Uterus (tissue), 4 donors: Measurements from ENCODE around the gene UTP14C. TPM values are rescaled to one million over a fixed set of nuclear protein-coding genes. Genes with fewer than 3 reads are reported as not detected.
"Not testable (repeated sequence)": the region's sequence is repeated elsewhere in the genome, so short reads cannot be mapped to it uniquely, and the experiment has no call there.

Experiments used
- DNase-seq, 2 donors: peaks; one replicate each; pipeline ENCODE4 v3.0.0-alpha.2; 2019 to 2020
- H3K27ac ChIP-seq, 2 donors: fragments of 200-600 bp; sonication (generic); 1 replicate in 1 of 2; 2 replicates in 1 of 2; pipeline ENCODE4 v1.5.1; 2016 to 2018
- H3K27me3 ChIP-seq, 2 donors: fragments of 200-600 bp; sonication (generic); one replicate each; pipeline ENCODE4 v1.5.1; 2018 to 2019; ENCODE audit warnings: control low read depth in 1 of 2
- H3K36me3 ChIP-seq, 2 donors: fragments of 200-600 bp; sonication (generic); one replicate each; pipeline ENCODE4 v1.5.1; 2019; ENCODE audit warnings: control low read depth in 1 of 2
- H3K4me1 ChIP-seq, 2 donors: fragments of 200-600 bp; sonication (generic); one replicate each; pipeline ENCODE4 v1.5.1; 2018 to 2019; ENCODE audit warnings: control low read depth in 1 of 2
- H3K4me3 ChIP-seq, 2 donors: fragments of 200-600 bp; sonication (generic); 1 replicate in 1 of 2; 2 replicates in 1 of 2; pipeline ENCODE4 v1.5.1; 2018 to 2019; ENCODE audit warnings: mild to moderate bottlenecking in 1 of 2
- H3K9me3 ChIP-seq, 2 donors: fragments of 200-600 bp; sonication (generic); one replicate each; pipeline ENCODE4 v1.5.1; 2019; ENCODE audit warnings: control low read depth in 1 of 2
- POLR2A ChIP-seq, 2 donors: fragments of 450-650 bp; IDR thresholded peaks; one replicate each; pipeline ENCODE4 v1.6.1; 2016; ENCODE audit warnings: antibody characterized with exemption in 2 of 2, mild to moderate bottlenecking in 1 of 2, moderate library complexity in 1 of 2
- intact Hi-C: fragments of 100-400 bp; cut with DNase I; formaldehyde crosslinking; loops from one replicate; pipeline ENCODE4 v1.15.1; 2023; ENCODE audit warnings: low total_unique reads
- total RNA-seq, 4 donors: library from RNA; depleted of rRNA in 3 of 4; stranded (reverse); fragments of >200 nt in 3 of 4; gene quantifications; one replicate each; pipeline versions ENCODE4 v1.1.0 to v1.2.4, GENCODE V29; 2014 to 2023
- TF ChIP-seq, protein P1 (sequence below), 4 experiments: fragments of 200-600 bp in 2 of 4; fragments of 450-650 bp in 2 of 4; sonication (generic) in 2 of 4; IDR thresholded peaks; one replicate each; pipeline ENCODE4 v1.5.1; 2016 to 2019; ENCODE audit warnings: antibody characterized with exemption in 4 of 4, mild to moderate bottlenecking in 2 of 4, moderate library complexity in 1 of 4
- donor health status: DM: yes; HTN: yes; CAD: no.

UTP14C gene
- total RNA-seq, 4 donors from 2014 or later, result 9.4 to 40.3 (median 16.3) TPM

DNA sequence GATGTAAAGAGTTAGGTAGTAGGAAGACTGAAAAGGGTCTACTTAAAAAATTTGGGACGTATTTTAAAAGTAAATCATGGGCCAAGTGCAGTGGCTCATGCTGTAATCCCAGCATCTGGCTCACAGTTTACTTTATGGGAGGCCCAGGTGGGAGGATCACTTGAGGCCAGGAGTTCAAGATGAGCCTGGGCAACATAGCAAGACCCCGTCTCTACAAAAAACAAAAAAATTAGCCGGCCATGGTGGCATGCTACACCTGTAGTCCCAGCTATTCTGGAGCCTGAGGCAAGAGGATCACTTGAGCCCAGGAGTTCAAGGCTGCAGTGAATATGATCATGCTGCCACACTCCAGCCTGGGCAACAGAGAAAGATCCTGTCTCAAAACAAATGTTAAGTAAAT lies 23.0 kb downstream of the UTP14C start:
- Histone ChIP-seq H3K27ac (no peak overlapping the region), H3K27me3 (no peaks in the 10 kb centered on the region), H3K9me3 (no peaks in the 10 kb centered on the region), H3K4me1 (no peaks in the 10 kb centered on the region), H3K4me3 (no peak overlapping the region), H3K36me3 (no peaks in the 10 kb centered on the region)
- intact Hi-C loops, result no loop called here
- no peak for DNase-seq
- TF ChIP-seq, protein P1, sequence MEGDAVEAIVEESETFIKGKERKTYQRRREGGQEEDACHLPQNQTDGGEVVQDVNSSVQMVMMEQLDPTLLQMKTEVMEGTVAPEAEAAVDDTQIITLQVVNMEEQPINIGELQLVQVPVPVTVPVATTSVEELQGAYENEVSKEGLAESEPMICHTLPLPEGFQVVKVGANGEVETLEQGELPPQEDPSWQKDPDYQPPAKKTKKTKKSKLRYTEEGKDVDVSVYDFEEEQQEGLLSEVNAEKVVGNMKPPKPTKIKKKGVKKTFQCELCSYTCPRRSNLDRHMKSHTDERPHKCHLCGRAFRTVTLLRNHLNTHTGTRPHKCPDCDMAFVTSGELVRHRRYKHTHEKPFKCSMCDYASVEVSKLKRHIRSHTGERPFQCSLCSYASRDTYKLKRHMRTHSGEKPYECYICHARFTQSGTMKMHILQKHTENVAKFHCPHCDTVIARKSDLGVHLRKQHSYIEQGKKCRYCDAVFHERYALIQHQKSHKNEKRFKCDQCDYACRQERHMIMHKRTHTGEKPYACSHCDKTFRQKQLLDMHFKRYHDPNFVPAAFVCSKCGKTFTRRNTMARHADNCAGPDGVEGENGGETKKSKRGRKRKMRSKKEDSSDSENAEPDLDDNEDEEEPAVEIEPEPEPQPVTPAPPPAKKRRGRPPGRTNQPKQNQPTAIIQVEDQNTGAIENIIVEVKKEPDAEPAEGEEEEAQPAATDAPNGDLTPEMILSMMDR (IDR thresholded peaks at IDR 0.05), result no peak
- TF ChIP-seq POLR2A (IDR thresholded peaks at IDR 0.05), result no peak

DNA sequence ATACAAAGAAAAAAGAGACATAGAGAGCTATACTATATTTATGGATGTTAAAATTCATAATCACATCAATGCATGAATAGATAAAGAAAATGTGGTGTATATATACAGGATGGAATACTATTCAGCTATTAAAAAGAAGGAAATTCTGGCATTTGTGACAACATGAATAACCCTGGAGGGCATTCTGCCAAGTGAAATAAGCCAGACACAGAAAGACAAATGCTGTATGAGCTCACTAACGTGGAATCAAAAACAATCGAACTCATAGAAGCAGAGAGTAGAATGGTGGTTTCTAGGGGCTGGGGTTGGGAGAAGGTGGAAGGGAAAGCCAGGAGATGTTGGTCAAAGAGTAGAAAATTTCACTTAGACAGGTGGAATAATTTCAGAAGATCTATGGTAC lies 24.0 kb downstream of the UTP14C start:
- Histone ChIP-seq H3K9me3 (no peaks in the 10 kb centered on the region), H3K4me1 (no peaks in the 10 kb centered on the region), H3K27ac (no peak overlapping the region), H3K4me3 (no peak overlapping the region), H3K27me3 (no peaks in the 10 kb centered on the region), H3K36me3 (no peaks in the 10 kb centered on the region)
- intact Hi-C loops, result no loop called here
- no peak for DNase-seq
- TF ChIP-seq, protein P1 (IDR thresholded peaks at IDR 0.05), result no peak
- TF ChIP-seq POLR2A (IDR thresholded peaks at IDR 0.05), result no peak

DNA sequence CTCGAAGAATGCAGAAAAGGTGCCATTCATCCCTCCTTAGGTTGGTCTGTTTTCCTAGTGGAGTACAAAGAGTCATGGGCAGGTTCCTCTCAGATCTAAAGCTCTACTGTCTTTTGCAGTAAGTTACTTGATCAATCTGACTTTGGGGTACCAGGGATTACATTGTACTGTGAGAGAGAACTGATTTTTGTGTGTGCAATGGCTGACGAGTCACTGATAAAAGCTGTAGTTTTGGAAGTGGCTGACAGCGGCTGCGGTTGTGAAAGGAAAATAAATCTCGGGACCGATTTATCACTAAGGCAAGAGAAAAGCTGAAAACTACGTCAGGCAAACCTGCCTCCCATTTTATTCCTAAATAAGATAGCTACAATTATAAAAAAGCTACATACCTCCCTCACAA lies 26.9 kb downstream of the UTP14C start:
- intact Hi-C loops, result no loop called here
- TF ChIP-seq POLR2A (IDR thresholded peaks at IDR 0.05), result no peak
- TF ChIP-seq, protein P1 (IDR thresholded peaks at IDR 0.05), result no peak
- no peak for DNase-seq
- Histone ChIP-seq H3K9me3 (no peaks in the 10 kb centered on the region), H3K27me3 (no peaks in the 10 kb centered on the region), H3K4me3 (no peak overlapping the region), H3K36me3 (no peaks in the 10 kb centered on the region), H3K4me1 (no peaks in the 10 kb centered on the region), H3K27ac (no peak overlapping the region)

- Histone ChIP-seq H3K4me3 (no peak overlapping the region), H3K27me3 (no peaks in the 10 kb centered on the region), H3K36me3 (no peaks in the 10 kb centered on the region), H3K4me1 (no peaks in the 10 kb centered on the region), H3K9me3 (no peaks in the 10 kb centered on the region), H3K27ac (no peak overlapping the region)
- no peak for DNase-seq
- intact Hi-C loops, result no loop called here
- TF ChIP-seq, protein P1 (IDR thresholded peaks at IDR 0.05), result no peak
- no peak for TF ChIP-seq POLR2A (IDR thresholded peaks at IDR 0.05)
These were observed 29.0 kb downstream of the UTP14C start for GRCh38 chr13:52053460-52053859.

- H3K4me3 ChIP-seq, H3K4me1 ChIP-seq, H3K36me3 ChIP-seq, H3K9me3 ChIP-seq, intact Hi-C loops, H3K27me3 ChIP-seq, DNase-seq, H3K27ac ChIP-seq: not testable (repeated sequence)
These were observed 36.6 kb downstream of the UTP14C start for GRCh38 chr13:52061064-52061463.

- no peak for DNase-seq
- intact Hi-C loops, result no loop called here
- Histone ChIP-seq H3K4me1 (no peaks in the 10 kb centered on the region), H3K27ac (no peak overlapping the region), H3K4me3 (no peak overlapping the region), H3K36me3 (no peaks in the 10 kb centered on the region), H3K27me3 (no peaks in the 10 kb centered on the region), H3K9me3 (no peaks in the 10 kb centered on the region)
- TF ChIP-seq POLR2A (IDR thresholded peaks at IDR 0.05), result no peak
- TF ChIP-seq, protein P1 (IDR thresholded peaks at IDR 0.05), result no peak
These were observed 37.1 kb downstream of the UTP14C start for GRCh38 chr13:52061587-52061986.
